GM23248 (cell line): ENCODE measurements around the gene NXPE2. TPM values are rescaled to one million over a fixed set of nuclear protein-coding genes. Genes with fewer than 3 reads are reported as not detected.

Experiments used
- DNase-seq: peaks from one replicate; pipeline ENCODE4 v3.0.0-alpha.2; 2015
- H2AFZ ChIP-seq: fragments of 200-600 bp; sonication (generic); 2 replicates; pipeline ENCODE4 v1.6.1; 2016; ENCODE audit warnings: antibody characterized with exemption
- H3F3A ChIP-seq: fragments of 200-600 bp; sonication (generic); 2 replicates; pipeline ENCODE4 v1.6.1; 2016; ENCODE audit warnings: mild to moderate bottlenecking, antibody characterized with exemption, mixed run types; ENCODE audit not compliant: insufficient read depth
- H3K27ac ChIP-seq: fragments of 200-600 bp; sonication (generic); 2 replicates; pipeline ENCODE4 v1.5.1; 2016; ENCODE audit warnings: mild to moderate bottlenecking
- H3K27me3 ChIP-seq: fragments of 200-600 bp; sonication (generic); replicated peaks from 2 replicates; pipeline ENCODE4 v1.6.1; 2016; ENCODE audit warnings: mild to moderate bottlenecking; ENCODE audit not compliant: insufficient read depth
- H3K36me3 ChIP-seq: fragments of 200-600 bp; sonication (generic); 2 replicates; pipeline ENCODE4 v1.6.1; 2016; ENCODE audit warnings: low read depth, mild to moderate bottlenecking
- H3K4me1 ChIP-seq: fragments of 200-600 bp; sonication (generic); 2 replicates; pipeline ENCODE4 v1.6.1; 2016; ENCODE audit warnings: mild to moderate bottlenecking; ENCODE audit not compliant: insufficient read depth
- H3K4me2 ChIP-seq: fragments of 200-600 bp; sonication (generic); one replicate; pipeline ENCODE4 v1.6.1; 2016; ENCODE audit warnings: mild to moderate bottlenecking; ENCODE audit not compliant: unreplicated experiment
- H3K4me3 ChIP-seq: fragments of 200-600 bp; sonication (generic); 2 replicates; pipeline ENCODE4 v1.5.1; 2016; ENCODE audit warnings: mild to moderate bottlenecking
- H3K79me2 ChIP-seq: fragments of 200-600 bp; sonication (generic); 2 replicates; pipeline ENCODE4 v1.6.1; 2016; ENCODE audit warnings: mild to moderate bottlenecking; ENCODE audit not compliant: insufficient read depth
- H3K9ac ChIP-seq: fragments of 200-600 bp; sonication (generic); 2 replicates; pipeline ENCODE4 v1.6.1; 2016; ENCODE audit warnings: mild to moderate bottlenecking
- H3K9me2 ChIP-seq: fragments of 200-600 bp; sonication (generic); 2 replicates; pipeline ENCODE4 v1.6.1; 2016; ENCODE audit warnings: mixed run types, mild to moderate bottlenecking, moderate library complexity; ENCODE audit not compliant: insufficient read depth
- H3K9me3 ChIP-seq: fragments of 200-600 bp; sonication (generic); one replicate; pipeline ENCODE4 v1.6.1; 2017; ENCODE audit warnings: low read depth
- H4K20me1 ChIP-seq: fragments of 200-600 bp; sonication (generic); 2 replicates; pipeline ENCODE4 v1.6.0; 2016; ENCODE audit not compliant: insufficient read depth
- EZH2 ChIP-seq: fragments of 200-600 bp; sonication (generic); IDR thresholded peaks from 2 replicates; pipeline ENCODE4 v1.6.1; 2018; ENCODE audit warnings: antibody characterized with exemption, mild to moderate bottlenecking; ENCODE audit not compliant: insufficient read depth, poor library complexity, severe bottlenecking
- EZH2phosphoT487 ChIP-seq: fragments of 200-600 bp; sonication (generic); IDR thresholded peaks from 2 replicates; pipeline ENCODE4 v1.6.1; 2018; ENCODE audit warnings: antibody characterized with exemption, moderate library complexity, mild to moderate bottlenecking, low read depth; ENCODE audit not compliant: insufficient read depth
- WGBS, 2 experiments: methylation state at CpG; one replicate each; pipeline ENCODE4 v1.1.6; 2015 to 2017; ENCODE audit warnings: low lambda C conversion rate in 2 of 2, low coverage in 1 of 2; ENCODE audit errors: missing lambda C conversion rate in 2 of 2; 5-methylcytosine and 5-hydroxymethylcytosine counted together
- in situ Hi-C: fragments of 300-500 bp; cut with MboI; formaldehyde crosslinking; loops from 2 replicates; pipeline ENCODE4 v1.15.0; 2020
- polyA plus RNA-seq: library from polyadenylated mRNA; unstranded; fragments of >200 nt; fragmentation: Nextera tagmentation; extraction: Ambion mirVana; gene quantifications from 2 replicates; pipeline ENCODE4 v1.2.1, GENCODE V29; 2016
- total RNA-seq: library from RNA; depleted of rRNA; stranded (reverse); fragments of >200 nt; shearing (Covaris generic); gene quantifications from 2 replicates; pipeline ENCODE4 v1.2.3, GENCODE V29; 2014

Gene NXPE2
- total and polyA plus RNA-seq, 2 experiments from 2014 or later: 0.13 TPM; not detected in 1

DNA sequence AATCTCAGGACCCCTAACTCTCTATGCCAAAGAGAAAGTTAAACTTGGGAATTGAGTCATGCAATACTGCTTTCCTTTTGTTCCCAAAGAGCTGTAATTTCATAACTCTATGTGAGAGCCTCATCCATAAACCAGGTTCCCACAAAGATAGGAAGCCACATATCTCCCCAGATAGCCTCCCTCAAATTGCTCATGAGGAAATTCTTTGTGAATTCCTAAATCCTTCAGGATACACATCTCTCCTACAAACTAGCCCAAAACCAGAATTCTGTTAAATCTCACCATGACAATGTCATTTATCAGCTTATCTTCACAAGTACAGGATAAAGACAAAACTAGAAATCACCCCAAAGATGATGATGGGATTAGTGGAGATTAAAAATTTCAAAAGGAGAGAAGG, 4.7 kb upstream of the NXPE2 start:
- Histone ChIP-seq H3K9me3 (no peaks in the 10 kb centered on the region), H3K4me2 (no peak overlapping the region), H3K27ac (no peak overlapping the region), H4K20me1 (no peaks in the 10 kb centered on the region), H3K9ac (no peak overlapping the region), H3K9me2 (no peaks in the 10 kb centered on the region), H3K27me3 (no peaks in the 10 kb centered on the region), H3K4me1 (no peaks in the 10 kb centered on the region), H3F3A (no peaks in the 10 kb centered on the region; the same call in 1 of the 2 replicates), H3K79me2 (no peaks in the 10 kb centered on the region), H3K36me3 (no peaks in the 10 kb centered on the region), H3K4me3 (no peak overlapping the region), H2AFZ (no peak overlapping the region)
- no peak for TF ChIP-seq EZH2
- no peak for TF ChIP-seq EZH2phosphoT487
- DNase-seq: no peak
- in situ Hi-C loops: no loop called here

DNA sequence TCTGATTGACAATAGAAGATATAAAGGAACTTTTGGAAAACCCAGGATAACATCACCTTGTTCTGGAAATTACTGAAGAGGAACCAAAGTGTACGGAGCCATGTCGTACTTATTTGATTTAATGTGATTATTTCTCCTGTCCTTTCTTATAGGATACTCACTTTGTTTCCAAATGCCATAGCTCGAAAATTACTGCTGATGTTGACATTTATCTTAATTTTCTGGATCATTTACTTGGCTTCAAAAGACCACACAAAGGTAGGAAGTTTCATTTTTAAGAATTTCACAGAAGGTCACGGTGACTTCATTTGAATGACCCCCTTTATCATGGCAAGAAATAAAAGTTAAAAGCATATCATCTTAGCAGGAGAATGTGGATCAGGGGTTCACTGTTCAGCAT, 1.2 kb downstream of the NXPE2 start:
- Histone ChIP-seq H3K4me3 (no peak overlapping the region), H3K4me1 (no peaks in the 10 kb centered on the region)
- 45% methylated on average over 4 of the region's 4 CpGs for WGBS, 2 experiments

DNA sequence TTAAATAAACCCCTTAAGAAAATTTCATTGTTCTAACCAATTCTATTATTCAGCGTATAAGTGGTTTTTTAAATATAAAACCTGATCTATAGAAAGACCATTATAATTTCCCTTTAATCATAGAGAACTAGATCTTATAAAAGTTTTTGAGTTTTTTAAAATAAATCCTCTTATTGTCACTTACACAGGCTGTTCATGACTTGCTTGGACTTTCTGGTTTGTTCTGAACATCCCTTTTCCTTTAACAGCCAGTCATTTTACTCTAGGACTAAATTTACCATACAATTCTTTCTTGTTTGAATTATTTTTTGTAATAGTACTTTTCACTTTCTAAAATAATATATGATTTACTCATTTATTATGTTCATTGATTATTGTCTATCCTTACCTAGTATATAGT, 4.7 kb downstream of the NXPE2 start:
- no peaks in the 10 kb centered on the region for H3K36me3 ChIP-seq
- H3K27me3 ChIP-seq: no peaks in the 10 kb centered on the region

More for the DNA sequence above, 1.2 kb downstream of the NXPE2 start:
- Histone ChIP-seq H3K9me2 (no peaks in the 10 kb centered on the region), H3K27ac (no peak overlapping the region), H4K20me1 (no peaks in the 10 kb centered on the region), H3K79me2 (no peaks in the 10 kb centered on the region), H2AFZ (no peak overlapping the region), H3K36me3 (no peaks in the 10 kb centered on the region), H3K9ac (no peak overlapping the region), H3K27me3 (no peaks in the 10 kb centered on the region), H3K4me2 (no peak overlapping the region), H3K9me3 (no peaks in the 10 kb centered on the region), H3F3A (no peaks in the 10 kb centered on the region; the same call in 1 of the 2 replicates)
- in situ Hi-C loops: no loop called here
- TF ChIP-seq EZH2 (no peak), EZH2phosphoT487 (no peak)
- DNase-seq: no peak

DNA sequence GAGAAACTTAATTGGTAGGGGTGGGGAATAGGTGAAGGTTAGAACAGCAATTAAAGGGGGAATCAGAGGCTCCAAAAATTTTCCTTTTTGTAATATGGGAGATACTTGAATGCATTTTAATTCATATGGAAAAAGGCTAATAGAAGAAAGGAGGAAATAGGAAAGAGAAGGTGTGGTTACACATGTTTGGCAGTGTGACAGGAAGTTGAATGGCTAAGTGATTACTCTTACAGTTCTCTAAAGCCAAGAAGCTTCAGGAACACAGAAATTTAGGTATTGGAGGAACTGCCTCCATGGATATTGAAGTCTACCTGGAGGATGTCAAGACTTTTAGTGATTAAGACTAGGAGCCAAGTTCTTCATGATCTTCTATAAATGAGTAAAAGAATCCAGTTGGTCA, 6.3 kb downstream of the NXPE2 start:
- Histone ChIP-seq H3K9me3 (no peaks in the 10 kb centered on the region), H3K9ac (no peak overlapping the region), H3K9me2 (no peaks in the 10 kb centered on the region), H2AFZ (no peak overlapping the region), H3K27me3 (no peaks in the 10 kb centered on the region), H4K20me1 (no peaks in the 10 kb centered on the region), H3K36me3 (no peaks in the 10 kb centered on the region), H3K4me1 (no peaks in the 10 kb centered on the region), H3K27ac (no peak overlapping the region), H3K4me3 (no peak overlapping the region), H3F3A (no peaks in the 10 kb centered on the region), H3K79me2 (no peaks in the 10 kb centered on the region), H3K4me2 (no peak overlapping the region)
- TF ChIP-seq EZH2 (no peak), EZH2phosphoT487 (no peak)
- in situ Hi-C loops: no loop called here
- peak; percentile 5 for DNase-seq

More for the DNA sequence above, 4.7 kb downstream of the NXPE2 start:
- Histone ChIP-seq H3K9me3 (no peaks in the 10 kb centered on the region), H2AFZ (no peak overlapping the region), H3K79me2 (no peaks in the 10 kb centered on the region), H3F3A (no peaks in the 10 kb centered on the region), H3K9me2 (no peaks in the 10 kb centered on the region), H3K4me2 (no peak overlapping the region), H3K9ac (no peak overlapping the region), H3K4me3 (no peak overlapping the region), H4K20me1 (no peaks in the 10 kb centered on the region), H3K4me1 (no peaks in the 10 kb centered on the region), H3K27ac (no peak overlapping the region)
- no peak for DNase-seq
- 44 to 53% methylated on average over 1 of the region's 1 CpG for WGBS, 2 experiments
- TF ChIP-seq EZH2phosphoT487 (no peak), EZH2 (no peak)
- in situ Hi-C loops: no loop called here

DNA sequence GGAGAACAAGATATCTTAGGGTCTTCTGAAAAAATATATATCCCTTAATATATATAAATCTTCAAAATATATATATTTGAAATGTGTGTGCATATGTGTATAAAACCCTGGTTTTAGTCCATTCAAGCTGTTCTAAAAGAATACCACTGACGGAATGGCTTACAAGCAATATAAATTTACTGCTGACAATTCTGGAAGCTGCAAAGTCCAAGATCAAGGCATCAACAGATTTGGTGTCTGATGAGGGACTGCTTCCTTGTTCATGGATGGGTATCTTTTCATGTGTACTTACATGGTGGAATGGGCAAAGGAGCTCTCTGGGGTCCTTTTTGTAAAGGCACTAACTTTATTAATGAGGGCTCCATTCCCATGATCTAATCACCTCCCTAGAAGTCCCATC, 6.8 kb downstream of the NXPE2 start:
- no peaks in the 10 kb centered on the region for H3K27me3 ChIP-seq
- WGBS, 2 experiments: 61 to 66% methylated on average over 1 of the region's 1 CpG
- no peak for DNase-seq
- in situ Hi-C loops: no loop called here
- no peaks in the 10 kb centered on the region for H4K20me1 ChIP-seq
- H2AFZ ChIP-seq: no peak overlapping the region
- H3K36me3 ChIP-seq: no peaks in the 10 kb centered on the region
- no peaks in the 10 kb centered on the region for H3K4me1 ChIP-seq
- no peak overlapping the region for H3K27ac ChIP-seq
- H3K9me3 ChIP-seq: no peaks in the 10 kb centered on the region
- TF ChIP-seq EZH2: no peak
- no peak for TF ChIP-seq EZH2phosphoT487
- H3K9me2 ChIP-seq: no peaks in the 10 kb centered on the region
- no peak overlapping the region for H3K4me2 ChIP-seq
- no peaks in the 10 kb centered on the region for H3F3A ChIP-seq
- H3K79me2 ChIP-seq: no peaks in the 10 kb centered on the region
- no peak overlapping the region for H3K9ac ChIP-seq
- no peak overlapping the region for H3K4me3 ChIP-seq
